ENCODE measurements around the gene MSI2. TPM values are rescaled to one million over a fixed set of nuclear protein-coding genes. Genes with fewer than 3 reads are reported as not detected.

MSI2 gene
- total RNA-seq, 1 donor from 2014 or later, result 16.8 TPM

GRCh38 chr17:57629886-57630285 lies 373.6 kb downstream of the MSI2 start:
- no peak for DNase-seq

GRCh38 chr17:57630736-57631135 lies 374.4 kb downstream of the MSI2 start:
- DNase-seq, result no peak

DNA sequence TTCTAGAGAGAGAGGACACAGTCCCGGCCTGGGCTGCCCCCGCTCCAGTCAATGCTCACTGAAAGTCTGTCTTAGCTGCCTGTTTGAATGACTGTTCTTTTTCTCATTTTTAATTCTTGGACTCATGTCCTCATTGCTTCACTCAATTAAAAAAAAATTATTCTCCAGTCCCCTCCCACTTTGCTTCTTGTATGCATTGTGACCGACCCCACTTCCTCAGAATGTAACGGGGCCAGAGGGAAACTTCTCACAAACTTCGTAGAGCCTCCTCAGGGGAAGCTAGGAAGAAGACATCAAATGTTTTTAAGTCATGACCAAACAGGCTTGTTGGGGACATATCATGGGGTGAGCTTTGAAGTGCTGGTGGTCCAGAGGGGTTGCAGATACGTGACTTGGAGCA lies 375.5 kb downstream of the MSI2 start:
- DNase-seq, result no peak

DNA sequence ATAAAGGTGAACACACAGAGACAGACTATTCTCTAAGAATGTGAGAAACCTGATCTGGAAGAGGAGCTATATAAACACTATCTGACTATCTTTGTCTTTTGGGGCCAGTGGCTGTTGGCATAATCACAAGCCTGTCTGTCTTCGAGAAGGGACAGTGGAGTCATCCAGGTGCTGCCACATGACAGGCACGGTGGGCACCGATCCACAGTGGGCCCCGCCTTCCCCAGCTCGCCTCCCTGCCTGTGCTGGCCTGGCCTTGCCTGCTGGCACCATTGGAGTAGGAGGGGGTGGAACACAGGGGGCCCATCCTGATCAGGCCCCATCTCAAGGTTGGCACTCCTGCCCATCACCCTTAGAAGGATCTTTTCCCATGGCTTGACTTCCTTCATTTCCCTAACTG lies 376.0 kb downstream of the MSI2 start:
- DNase-seq, result no peak

GRCh38 chr17:57633236-57633635 lies 376.9 kb downstream of the MSI2 start:
- DNase-seq, result no peak

GRCh38 chr17:57634713-57635465 lies 378.6 kb downstream of the MSI2 start:
- no peak for DNase-seq

DNA sequence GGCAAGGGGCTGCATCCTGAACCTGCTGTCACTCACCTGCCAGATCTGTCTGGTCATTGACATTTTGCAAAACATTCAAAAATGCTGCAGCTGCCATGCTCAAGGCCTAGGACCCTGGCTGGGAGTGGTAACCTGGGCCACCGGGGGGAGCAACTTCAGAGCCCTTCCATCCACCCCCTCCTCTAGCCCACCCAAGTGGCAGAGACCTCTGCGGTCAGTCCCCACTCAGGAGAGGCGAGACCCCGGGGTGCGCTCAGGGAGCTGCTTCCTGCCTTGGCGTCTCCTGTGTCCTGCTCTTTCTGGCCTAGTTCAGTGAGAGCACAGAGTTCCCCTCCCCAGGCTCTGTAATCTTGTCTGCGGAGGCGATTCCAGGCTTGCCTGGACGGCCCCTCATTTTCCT lies 380.0 kb downstream of the MSI2 start:
- no peak for DNase-seq

DNA sequence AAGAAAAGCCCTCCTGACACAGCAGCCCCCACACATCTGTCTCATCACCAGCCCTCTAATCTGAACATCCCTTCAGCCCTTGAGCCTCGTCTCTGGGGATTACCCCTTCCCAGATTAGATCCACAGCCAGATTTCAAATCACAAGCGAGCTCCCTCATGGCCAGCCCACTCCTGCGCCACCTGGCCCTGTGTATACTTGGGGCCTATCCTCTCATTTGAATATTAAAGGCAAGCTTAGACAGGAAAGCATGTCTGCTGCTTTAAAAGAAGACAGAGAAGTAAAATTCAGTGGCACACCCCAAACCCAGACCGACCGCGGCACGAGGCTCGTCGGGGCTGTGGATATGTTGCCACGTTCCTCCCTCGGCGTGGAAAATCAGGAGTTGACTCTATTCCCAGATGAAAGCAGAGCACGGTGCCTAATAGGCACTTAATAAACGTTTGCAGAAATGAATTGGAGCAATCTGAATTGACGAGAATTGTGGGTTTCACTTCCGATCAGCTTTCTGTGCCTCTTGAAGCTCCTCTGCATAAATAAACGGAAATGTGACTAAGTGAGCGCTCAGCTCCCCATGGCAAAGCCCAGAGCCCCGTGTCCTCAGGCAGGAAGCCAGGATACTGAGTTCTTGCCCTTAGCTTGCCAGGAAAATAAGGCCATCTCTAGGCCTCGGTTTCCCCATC lies 380.8 kb downstream of the MSI2 start:
- peak; percentile 30 for DNase-seq

DNA sequence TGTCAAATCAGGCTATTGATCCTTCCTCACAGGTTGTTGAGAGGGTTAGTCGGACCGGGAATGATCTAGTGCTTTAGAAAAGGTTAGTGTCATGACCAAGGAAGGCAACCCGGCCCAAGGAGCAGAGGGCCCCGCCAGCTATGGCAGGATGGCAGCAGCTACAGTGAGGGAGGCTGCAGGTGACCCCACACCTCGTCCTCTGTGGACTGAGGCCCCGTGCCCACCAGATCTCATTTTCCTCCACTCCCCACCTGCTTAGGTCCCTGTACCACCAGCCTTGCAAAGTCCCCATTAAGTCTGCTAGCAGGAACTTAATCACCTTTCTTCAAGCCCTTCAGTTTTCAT lies 381.3 kb downstream of the MSI2 start:
- no peak for DNase-seq

DNA sequence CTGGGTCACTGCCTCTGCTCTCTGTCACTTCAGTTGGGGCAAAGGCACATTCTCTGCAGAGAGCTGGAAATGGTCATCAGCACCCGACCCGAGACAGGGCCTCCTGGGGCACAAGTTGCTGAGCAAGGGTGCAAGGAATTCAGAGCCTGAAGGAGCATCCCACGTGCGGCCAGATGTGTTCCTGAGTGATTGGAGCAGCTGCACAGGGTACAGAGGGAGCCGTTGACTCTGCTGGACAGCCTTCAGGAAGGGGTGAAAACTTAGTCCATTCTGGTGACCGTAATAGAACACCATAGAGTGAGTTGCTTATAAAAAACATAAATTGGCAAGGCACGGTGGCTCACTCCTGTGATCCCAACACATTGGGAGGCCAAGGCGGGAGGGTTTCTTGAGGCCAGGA lies 382.0 kb downstream of the MSI2 start:
- no peak for DNase-seq

GRCh38 chr17:57639381-57639780 lies 383.1 kb downstream of the MSI2 start:
- DNase-seq, result no peak

- DNase-seq, result no peak
Observed at GRCh38 chr17:57640079-57640478, 383.8 kb downstream of the MSI2 start.

DNA sequence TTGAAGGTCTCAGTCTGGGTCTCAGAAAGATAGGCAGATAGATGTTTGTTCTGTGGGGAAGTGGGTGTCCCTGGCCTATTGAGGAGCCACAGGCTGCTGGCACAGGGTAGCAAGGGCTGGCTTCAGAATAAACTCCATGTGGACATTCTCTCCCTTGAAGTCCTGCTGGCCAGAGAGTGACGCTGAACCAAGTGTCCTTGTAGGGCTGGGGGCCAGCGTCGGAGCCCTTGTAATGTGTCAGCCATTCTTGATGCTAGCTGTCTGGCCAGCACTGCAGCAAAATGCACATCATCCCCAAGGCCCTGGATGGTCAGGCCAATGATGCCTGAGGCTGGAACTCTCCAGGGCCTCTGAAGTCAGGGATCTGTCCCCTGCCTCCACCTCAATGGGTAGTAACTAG lies 385.4 kb downstream of the MSI2 start:
- DNase-seq, result no peak

DNA sequence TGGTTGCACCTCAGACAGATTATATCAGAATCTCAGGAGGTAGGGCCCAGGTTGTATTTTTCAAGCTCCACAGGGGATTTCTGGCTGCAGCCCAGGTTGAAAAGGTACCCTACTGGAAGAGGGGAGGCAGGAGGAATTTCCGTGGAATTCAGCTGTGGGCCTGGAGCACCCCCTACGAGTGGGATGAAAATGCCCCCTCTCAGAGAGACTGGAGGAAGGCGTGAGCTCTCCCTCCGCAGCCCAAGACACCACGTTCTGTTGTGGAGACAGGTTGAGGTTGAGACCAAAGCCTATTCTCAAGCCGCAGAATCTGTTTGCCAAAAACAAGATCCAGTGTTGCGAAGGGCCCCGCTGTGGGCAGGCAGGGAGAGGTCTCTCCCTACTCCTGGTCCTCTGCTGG lies 386.7 kb downstream of the MSI2 start:
- no peak for DNase-seq

- no peak for DNase-seq
Observed at GRCh38 chr17:57644326-57644725, 388.0 kb downstream of the MSI2 start.

- no peak for DNase-seq
Observed at GRCh38 chr17:57645950-57646665, 389.8 kb downstream of the MSI2 start.

DNA sequence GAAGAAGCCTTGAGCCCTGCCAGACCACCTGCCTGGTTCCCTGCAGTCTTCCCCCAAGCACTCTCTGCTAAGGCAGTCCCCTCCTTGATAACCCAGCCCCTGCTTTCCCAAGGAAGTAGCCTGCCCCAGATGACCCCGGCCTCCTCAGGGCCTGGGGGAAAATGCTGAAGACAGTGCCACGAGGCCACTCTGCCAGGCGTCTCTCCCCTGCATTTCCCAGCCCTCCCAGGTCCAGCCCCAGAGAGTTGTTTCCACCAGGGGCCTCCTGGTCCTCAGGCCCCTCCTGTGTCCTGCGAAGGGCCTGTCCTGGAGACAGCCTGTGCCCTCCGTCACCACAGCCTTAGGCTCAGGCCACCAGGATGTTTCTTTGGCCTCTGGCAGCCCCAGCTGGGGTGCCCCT lies 392.4 kb downstream of the MSI2 start:
- no peak for DNase-seq

DNA sequence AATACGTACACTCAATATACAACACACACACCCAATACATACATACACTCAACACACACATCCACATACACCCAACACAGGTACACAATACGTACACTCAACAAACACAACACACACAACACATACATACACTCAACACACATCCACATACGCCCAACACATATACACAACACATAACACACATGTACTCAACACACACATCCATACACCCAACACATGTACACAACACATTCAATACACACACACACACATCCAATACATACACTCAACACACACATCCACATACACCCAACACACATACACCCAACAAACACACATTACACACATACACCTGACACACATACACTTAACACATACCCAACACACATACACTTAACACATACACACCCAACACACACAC lies 392.9 kb downstream of the MSI2 start:
- DNase-seq, result no peak

- no peak for DNase-seq
Observed at GRCh38 chr17:57649731-57650484, 393.6 kb downstream of the MSI2 start.

DNA sequence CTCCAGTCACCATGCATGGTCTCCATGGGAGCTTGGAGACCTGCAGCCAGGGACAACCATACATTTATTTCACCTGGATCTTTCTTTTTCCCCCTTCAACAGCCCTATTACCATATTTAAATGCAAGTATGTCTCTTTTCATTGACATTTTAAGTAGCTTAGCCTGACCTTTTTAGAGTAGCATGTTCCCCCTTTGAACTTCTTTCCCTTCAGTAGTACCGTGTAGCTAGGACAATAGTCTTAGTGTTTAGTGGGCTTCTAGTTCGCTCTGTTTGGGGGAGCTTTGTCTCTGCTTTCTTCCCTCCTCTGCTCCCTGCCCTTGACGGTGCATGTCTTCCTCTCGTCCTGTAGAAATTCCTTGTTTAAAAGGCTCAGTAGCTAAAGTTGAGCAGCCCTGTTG lies 394.2 kb downstream of the MSI2 start:
- no peak for DNase-seq

DNA sequence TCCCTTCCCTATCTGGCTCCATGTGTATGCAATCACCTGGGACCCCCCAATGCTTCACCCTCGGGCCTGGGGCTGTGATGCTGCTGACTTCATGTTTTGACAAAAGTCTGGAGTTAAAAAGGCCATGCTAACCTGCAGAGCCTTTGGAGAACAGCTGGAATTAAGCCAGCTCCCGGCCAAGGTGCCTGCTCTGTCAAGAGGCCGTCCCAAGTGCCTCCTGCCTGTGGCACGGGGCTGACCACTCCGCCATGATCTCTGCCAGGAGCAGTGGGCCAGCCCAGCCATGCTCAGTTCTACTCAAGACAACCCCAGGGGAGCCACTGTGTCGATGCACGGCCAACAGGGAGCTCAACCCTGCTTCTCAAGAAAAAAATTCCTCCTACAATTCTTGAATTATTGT lies 395.1 kb downstream of the MSI2 start:
- DNase-seq, result no peak

DNA sequence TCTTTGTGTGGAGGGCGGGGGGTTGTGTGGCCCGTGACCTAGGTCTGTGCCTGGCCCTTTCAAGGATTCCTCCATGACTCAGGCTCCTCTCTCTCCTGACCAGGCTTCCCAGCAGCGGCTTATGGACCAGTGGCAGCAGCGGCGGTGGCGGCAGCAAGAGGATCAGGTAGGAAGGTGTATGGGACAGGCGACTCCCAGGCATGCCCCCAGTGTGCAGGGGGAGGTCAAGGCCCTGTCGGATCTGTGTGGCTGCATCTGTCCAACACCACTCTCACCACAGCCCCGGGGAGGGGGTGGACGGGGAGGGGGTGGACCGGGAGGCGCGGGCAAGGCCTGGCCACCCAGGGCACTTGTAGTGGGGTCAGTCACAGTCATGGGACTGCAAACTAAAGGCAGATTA lies 395.7 kb downstream of the MSI2 start:
- no peak for DNase-seq

DNA sequence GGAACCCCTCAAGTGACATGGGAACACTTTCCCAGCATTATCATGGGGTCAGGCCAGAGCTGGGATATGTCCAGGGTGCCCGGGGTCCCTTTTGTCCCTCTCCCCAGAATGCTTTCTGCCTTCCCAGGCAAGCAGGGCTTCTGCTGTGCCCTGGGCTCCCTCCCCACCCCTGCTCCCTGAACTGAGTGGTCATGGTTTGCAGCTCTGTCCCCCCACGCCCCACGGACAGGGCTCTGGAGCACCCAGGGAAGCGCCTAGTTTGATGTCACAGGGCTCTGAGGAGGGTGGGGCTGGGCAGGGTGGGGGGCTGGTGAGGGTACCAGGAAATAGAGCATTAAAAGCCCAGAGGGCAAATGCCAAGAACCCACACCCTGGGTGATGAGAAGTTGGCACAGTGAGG lies 396.5 kb downstream of the MSI2 start:
- DNase-seq, result no peak

All from dermis blood vessel endothelial cell (primary cell).